Adrenal gland (tissue), 5 donors: ENCODE data around the gene HOXC6.

ENCODE experiments used
- POLR2A ChIP-seq, 2 donors: fragments of 450-650 bp; IDR thresholded peaks; one replicate each; pipeline ENCODE4 v1.6.1; 2017; ENCODE audit warnings: antibody characterized with exemption in 2 of 2, mild to moderate bottlenecking in 2 of 2, moderate library complexity in 1 of 2
- TF ChIP-seq, protein P1 (sequence below), 6 experiments: fragments of 450-650 bp in 4 of 6; fragments of 200-600 bp in 2 of 6; sonication (generic) in 1 of 6; IDR thresholded peaks; 1 replicate in 5 of 6; 2 replicates in 1 of 6; pipeline versions ENCODE4 v1.5.1 to v1.8.0; 2016 to 2021; ENCODE audit warnings: antibody characterized with exemption in 6 of 6, mild to moderate bottlenecking in 2 of 6, moderate library complexity in 1 of 6
- donor health status: DM: no; HTN: no; CAD: no.

DNA sequence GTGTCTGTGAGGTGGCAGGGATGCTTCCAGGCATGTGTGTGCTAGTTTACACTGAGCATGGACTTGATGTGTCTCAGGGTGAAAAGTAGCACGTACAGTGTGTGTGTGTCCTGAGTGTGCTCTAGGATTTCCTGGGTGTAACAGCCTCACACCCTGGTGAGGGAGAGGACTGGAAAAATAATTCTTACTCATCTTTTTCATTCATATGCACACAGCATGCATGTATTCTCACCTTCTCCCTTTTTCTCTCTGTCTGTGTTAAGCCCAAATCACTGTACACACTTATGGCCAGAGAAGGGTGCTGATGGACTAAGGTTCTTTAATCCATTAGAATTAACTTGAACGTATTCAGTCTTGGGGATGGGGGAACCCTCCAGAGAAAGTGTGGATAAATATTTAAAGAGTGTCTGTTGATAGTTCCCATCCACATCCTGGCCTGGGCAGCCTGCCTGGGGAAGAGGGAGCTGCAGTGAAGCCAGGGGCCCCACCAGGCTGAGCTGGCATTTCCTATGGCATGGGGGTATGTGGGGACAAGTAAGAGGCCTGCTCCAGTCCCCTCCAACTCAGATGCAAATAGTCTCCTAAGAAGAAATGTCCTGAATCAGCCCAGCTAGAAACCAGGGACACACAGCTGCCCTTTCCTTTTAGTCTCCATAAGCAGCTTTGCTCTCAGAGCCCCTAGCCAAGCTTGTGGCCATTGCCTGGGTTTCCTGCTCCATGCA lies 20.5 kb upstream of the HOXC6 start:
- TF ChIP-seq, protein P1, sequence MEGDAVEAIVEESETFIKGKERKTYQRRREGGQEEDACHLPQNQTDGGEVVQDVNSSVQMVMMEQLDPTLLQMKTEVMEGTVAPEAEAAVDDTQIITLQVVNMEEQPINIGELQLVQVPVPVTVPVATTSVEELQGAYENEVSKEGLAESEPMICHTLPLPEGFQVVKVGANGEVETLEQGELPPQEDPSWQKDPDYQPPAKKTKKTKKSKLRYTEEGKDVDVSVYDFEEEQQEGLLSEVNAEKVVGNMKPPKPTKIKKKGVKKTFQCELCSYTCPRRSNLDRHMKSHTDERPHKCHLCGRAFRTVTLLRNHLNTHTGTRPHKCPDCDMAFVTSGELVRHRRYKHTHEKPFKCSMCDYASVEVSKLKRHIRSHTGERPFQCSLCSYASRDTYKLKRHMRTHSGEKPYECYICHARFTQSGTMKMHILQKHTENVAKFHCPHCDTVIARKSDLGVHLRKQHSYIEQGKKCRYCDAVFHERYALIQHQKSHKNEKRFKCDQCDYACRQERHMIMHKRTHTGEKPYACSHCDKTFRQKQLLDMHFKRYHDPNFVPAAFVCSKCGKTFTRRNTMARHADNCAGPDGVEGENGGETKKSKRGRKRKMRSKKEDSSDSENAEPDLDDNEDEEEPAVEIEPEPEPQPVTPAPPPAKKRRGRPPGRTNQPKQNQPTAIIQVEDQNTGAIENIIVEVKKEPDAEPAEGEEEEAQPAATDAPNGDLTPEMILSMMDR (IDR thresholded peaks at IDR 0.05): no peak
- TF ChIP-seq POLR2A (IDR thresholded peaks at IDR 0.05): no peak
